HG02678 (cell line): ENCODE data around the gene DISC1.

ENCODE experiments used
- ATAC-seq: cut with Tn5 transposase; IDR thresholded peaks from one replicate; pipeline ENCODE4 v1.9.1; 2021; ENCODE audit warnings: mild to moderate bottlenecking, moderate library complexity; ENCODE audit not compliant: unreplicated experiment

Gene DISC1

GRCh38 chr1:231921646-231922345, 295.2 kb downstream of the DISC1 start:
- ATAC-seq = no peak

- no peak for ATAC-seq
These were observed 297.0 kb downstream of the DISC1 start for GRCh38 chr1:231923491-231924041.

- no peak for ATAC-seq
These were observed 297.6 kb downstream of the DISC1 start for GRCh38 chr1:231924180-231924579.

- no peak for ATAC-seq
These were observed 299.3 kb downstream of the DISC1 start for GRCh38 chr1:231925864-231926263.

GRCh38 chr1:231926340-231926739, 299.8 kb downstream of the DISC1 start:
- ATAC-seq = no peak

GRCh38 chr1:231926933-231927332, 300.3 kb downstream of the DISC1 start:
- no peak for ATAC-seq

GRCh38 chr1:231927431-231927830, 300.8 kb downstream of the DISC1 start:
- ATAC-seq = no peak

- no peak for ATAC-seq
These were observed 302.7 kb downstream of the DISC1 start for GRCh38 chr1:231929311-231929710.

- no peak for ATAC-seq
These were observed 303.8 kb downstream of the DISC1 start for GRCh38 chr1:231930257-231930947.

- no peak for ATAC-seq
These were observed 304.6 kb downstream of the DISC1 start for GRCh38 chr1:231931146-231931545.

- ATAC-seq = no peak
These were observed 305.4 kb downstream of the DISC1 start for GRCh38 chr1:231931846-231932454.

GRCh38 chr1:231933711-231934626, 307.4 kb downstream of the DISC1 start:
- no peak for ATAC-seq

GRCh38 chr1:231934797-231935196, 308.2 kb downstream of the DISC1 start:
- ATAC-seq = no peak

GRCh38 chr1:231935856-231936255, 309.3 kb downstream of the DISC1 start:
- ATAC-seq = no peak

GRCh38 chr1:231936983-231937775, 310.6 kb downstream of the DISC1 start:
- ATAC-seq = no peak

GRCh38 chr1:231938211-231938610, 311.6 kb downstream of the DISC1 start:
- no peak for ATAC-seq

- no peak for ATAC-seq
These were observed 312.1 kb downstream of the DISC1 start for GRCh38 chr1:231938711-231939110.

GRCh38 chr1:231939118-231939517, 312.5 kb downstream of the DISC1 start:
- ATAC-seq = no peak

GRCh38 chr1:231940116-231940515, 313.5 kb downstream of the DISC1 start:
- no peak for ATAC-seq

GRCh38 chr1:231940701-231941100, 314.1 kb downstream of the DISC1 start:
- no peak for ATAC-seq
